ENCODE measurements around the gene ERICH6B.

Gene ERICH6B

DNA sequence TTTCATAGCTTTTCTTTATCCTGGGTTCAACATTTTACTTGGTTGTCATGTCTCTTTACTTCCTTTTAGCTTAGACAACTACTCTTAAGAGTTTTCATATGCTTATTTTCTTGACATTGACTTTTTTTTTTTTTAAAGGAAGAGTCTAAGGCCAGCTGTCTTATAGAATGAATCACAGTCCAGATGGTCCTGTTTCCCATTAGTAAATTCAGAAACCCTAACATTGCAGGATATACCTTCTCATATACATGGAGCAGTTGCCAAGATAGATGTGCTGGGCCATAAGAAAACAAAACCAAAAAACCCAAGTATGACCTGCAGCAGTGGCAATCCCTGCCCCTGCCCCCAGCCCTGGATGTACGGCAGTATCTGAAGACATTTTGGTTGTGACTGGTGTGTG is 78.0 kb downstream of the ERICH6B start:
- Histone ChIP-seq H3K9me3 (ENCODE audit: control insufficient read depth, low read length) (no peaks in the 10 kb centered on the region), H3K27me3 (ENCODE audit: control insufficient read depth, insufficient read depth, low read length) (no peaks in the 10 kb centered on the region), H3K79me2 (no peaks in the 10 kb centered on the region), H3K36me3 (ENCODE audit: control insufficient read depth, insufficient read depth, low read length) (no peaks in the 10 kb centered on the region), H3K4me2 (ENCODE audit: low read length) (no peak overlapping the region), H2AFZ (no peak overlapping the region), H3K4me3 (ENCODE audit: low read depth, low read length) (no peak overlapping the region), H3K9ac (no peak overlapping the region), H3K27ac (no peak overlapping the region), H3K4me1 (no peaks in the 10 kb centered on the region)
- TF ChIP-seq, protein P1, sequence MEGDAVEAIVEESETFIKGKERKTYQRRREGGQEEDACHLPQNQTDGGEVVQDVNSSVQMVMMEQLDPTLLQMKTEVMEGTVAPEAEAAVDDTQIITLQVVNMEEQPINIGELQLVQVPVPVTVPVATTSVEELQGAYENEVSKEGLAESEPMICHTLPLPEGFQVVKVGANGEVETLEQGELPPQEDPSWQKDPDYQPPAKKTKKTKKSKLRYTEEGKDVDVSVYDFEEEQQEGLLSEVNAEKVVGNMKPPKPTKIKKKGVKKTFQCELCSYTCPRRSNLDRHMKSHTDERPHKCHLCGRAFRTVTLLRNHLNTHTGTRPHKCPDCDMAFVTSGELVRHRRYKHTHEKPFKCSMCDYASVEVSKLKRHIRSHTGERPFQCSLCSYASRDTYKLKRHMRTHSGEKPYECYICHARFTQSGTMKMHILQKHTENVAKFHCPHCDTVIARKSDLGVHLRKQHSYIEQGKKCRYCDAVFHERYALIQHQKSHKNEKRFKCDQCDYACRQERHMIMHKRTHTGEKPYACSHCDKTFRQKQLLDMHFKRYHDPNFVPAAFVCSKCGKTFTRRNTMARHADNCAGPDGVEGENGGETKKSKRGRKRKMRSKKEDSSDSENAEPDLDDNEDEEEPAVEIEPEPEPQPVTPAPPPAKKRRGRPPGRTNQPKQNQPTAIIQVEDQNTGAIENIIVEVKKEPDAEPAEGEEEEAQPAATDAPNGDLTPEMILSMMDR (IDR thresholded peaks at IDR 0.05), result no peak

- H3K4me1 ChIP-seq, result no peaks in the 10 kb centered on the region
- no peaks in the 10 kb centered on the region for H3K27me3 ChIP-seq (ENCODE audit: control insufficient read depth, insufficient read depth, low read length)
- TF ChIP-seq, protein P1 (IDR thresholded peaks at IDR 0.05), result no peak
These were observed 79.3 kb downstream of the ERICH6B start for GRCh38 chr13:45536224-45536623.

GRCh38 chr13:45534604-45535003 is 80.9 kb downstream of the ERICH6B start:
- Histone ChIP-seq H3K27ac (no peak overlapping the region), H2AFZ (no peak overlapping the region), H3K4me2 (ENCODE audit: low read length) (no peak overlapping the region), H3K9me3 (ENCODE audit: control insufficient read depth, low read length) (no peaks in the 10 kb centered on the region), H3K79me2 (no peaks in the 10 kb centered on the region), H3K27me3 (ENCODE audit: control insufficient read depth, insufficient read depth, low read length) (no peaks in the 10 kb centered on the region), H3K36me3 (ENCODE audit: control insufficient read depth, insufficient read depth, low read length) (no peaks in the 10 kb centered on the region), H3K4me1 (peaks cover 5% of the 10 kb centered on the region), H3K9ac (no peak overlapping the region), H3K4me3 (ENCODE audit: low read depth, low read length) (no peak overlapping the region)
- TF ChIP-seq, protein P1 (IDR thresholded peaks at IDR 0.05), result no peak

More at GRCh38 chr13:45536224-45536623, 79.3 kb downstream of the ERICH6B start:
- Histone ChIP-seq H3K9me3 (ENCODE audit: control insufficient read depth, low read length) (no peaks in the 10 kb centered on the region), H3K27ac (no peak overlapping the region), H3K4me2 (ENCODE audit: low read length) (no peak overlapping the region), H3K36me3 (ENCODE audit: control insufficient read depth, insufficient read depth, low read length) (no peaks in the 10 kb centered on the region), H3K9ac (no peak overlapping the region), H3K79me2 (no peaks in the 10 kb centered on the region), H3K4me3 (ENCODE audit: low read depth, low read length) (no peak overlapping the region), H2AFZ (no peak overlapping the region)

- Histone ChIP-seq H3K4me1 (peaks cover 5% of the 10 kb centered on the region), H3K36me3 (ENCODE audit: control insufficient read depth, insufficient read depth, low read length) (no peaks in the 10 kb centered on the region), H3K79me2 (no peaks in the 10 kb centered on the region), H3K9ac (no peak overlapping the region), H3K27ac (no peak overlapping the region), H3K9me3 (ENCODE audit: control insufficient read depth, low read length) (no peaks in the 10 kb centered on the region), H3K4me3 (ENCODE audit: low read depth, low read length) (no peak overlapping the region), H3K4me2 (ENCODE audit: low read length) (no peak overlapping the region), H3K27me3 (ENCODE audit: control insufficient read depth, insufficient read depth, low read length) (no peaks in the 10 kb centered on the region), H2AFZ (no peak overlapping the region)
- TF ChIP-seq, protein P1 (IDR thresholded peaks at IDR 0.05), result no peak
These were observed 85.8 kb downstream of the ERICH6B start for GRCh38 chr13:45529758-45530157.

DNA sequence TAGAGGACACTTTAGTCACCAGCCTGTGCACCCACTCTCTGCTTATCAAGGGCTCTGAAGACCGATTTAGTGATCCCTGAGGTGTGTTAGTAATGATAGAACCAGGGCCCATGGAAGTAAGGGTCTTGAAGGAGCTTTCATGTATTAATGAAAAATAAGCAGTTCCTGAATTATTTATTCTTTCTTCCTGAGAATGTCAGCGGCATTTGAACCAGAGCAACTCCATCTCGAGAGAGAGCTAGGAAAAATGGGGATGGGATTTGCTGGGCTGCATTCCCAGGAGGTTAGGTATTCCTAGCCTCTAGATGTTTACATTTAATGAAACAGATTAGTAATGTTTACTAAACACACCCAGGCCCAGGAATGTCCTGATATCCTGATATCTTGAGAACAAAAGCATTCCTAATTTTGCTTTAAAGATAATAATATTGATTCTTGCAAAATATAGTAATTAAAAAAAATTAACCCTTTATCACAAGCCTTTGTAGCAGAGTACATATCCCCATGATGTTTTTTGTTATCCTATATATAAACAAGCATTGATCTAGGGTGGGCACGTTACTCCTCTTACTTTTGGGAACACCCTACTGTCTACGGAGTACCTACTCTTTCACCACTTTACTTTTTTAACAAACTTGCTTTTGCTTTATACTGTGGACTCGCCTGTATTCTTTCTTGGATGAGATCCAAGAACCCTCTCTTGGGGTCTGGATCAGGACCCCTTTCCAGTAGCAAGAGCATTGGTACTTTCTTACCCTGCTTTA is 87.7 kb downstream of the ERICH6B start:
- Histone ChIP-seq H3K9ac (no peak overlapping the region), H3K79me2 (no peaks in the 10 kb centered on the region), H3K9me3 (ENCODE audit: control insufficient read depth, low read length) (no peaks in the 10 kb centered on the region), H3K36me3 (ENCODE audit: control insufficient read depth, insufficient read depth, low read length) (no peaks in the 10 kb centered on the region), H2AFZ (no peak overlapping the region), H3K4me3 (ENCODE audit: low read depth, low read length) (no peak overlapping the region), H3K4me2 (ENCODE audit: low read length) (no peak overlapping the region), H3K27ac (no peak overlapping the region), H3K27me3 (ENCODE audit: control insufficient read depth, insufficient read depth, low read length) (no peaks in the 10 kb centered on the region), H3K4me1 (peaks cover 5% of the 10 kb centered on the region)
- TF ChIP-seq, protein P1 (IDR thresholded peaks at IDR 0.05), result no peak
